HG03354 (cell line): ENCODE results near the gene PDE1A.

Experiments used
- ATAC-seq: cut with Tn5 transposase; IDR thresholded peaks from one replicate; pipeline ENCODE4 v1.9.1; 2021; ENCODE audit warnings: mild to moderate bottlenecking; ENCODE audit not compliant: unreplicated experiment, poor library complexity, severe bottlenecking

Gene PDE1A

GRCh38 chr2:182360663-182361260 lies 66.1 kb downstream of the PDE1A start:
- ATAC-seq = no peak

GRCh38 chr2:182359990-182360662 lies 66.7 kb downstream of the PDE1A start:
- ATAC-seq = no peak

DNA sequence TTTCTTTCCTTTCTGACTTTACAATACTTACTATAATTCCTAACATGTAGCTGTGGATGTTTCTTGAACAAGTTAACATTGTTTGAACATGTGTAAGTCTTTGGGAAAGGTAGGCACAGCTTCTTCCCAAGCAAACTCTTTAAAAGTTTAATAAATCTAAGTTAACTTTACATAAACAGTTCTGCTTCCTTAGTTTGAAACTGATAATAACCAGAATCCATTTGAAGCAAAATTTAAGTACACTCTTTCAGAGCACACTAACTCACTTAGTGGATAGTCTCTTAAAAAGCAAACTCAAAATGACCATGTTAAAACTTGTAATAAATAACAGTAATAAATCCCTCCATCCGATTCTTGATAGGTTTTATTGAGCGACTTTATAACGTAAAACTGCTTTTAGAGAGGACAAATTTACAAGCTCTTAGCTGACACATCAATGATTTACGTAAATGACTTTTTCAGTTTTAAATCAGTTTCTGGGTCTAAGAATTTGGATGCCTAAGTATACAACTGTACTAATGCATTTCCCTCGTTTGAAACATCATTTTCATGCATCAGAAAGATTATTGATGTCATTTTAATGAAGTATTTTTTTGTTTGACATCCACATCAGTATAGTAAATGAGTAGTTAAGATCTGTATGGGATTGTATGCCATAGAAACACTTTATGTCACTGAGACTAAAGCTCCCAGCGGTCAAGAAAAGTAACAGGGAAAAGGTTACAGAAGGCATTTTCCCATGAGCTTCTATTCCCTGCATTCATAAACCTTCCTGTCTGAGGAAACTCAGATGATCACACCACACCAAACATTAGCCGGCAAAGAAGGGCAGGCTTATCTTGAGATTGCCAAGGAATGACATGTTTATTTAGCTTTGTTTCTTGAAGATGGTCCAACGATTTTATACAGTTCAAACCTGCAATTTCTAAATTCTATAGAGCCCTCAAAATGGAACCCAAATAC lies 67.5 kb downstream of the PDE1A start:
- ATAC-seq = no peak

GRCh38 chr2:182358601-182359000 lies 68.2 kb downstream of the PDE1A start:
- ATAC-seq = no peak

- no peak for ATAC-seq
Measured at GRCh38 chr2:182355815-182356214, 71.0 kb downstream of the PDE1A start.

GRCh38 chr2:182351427-182351826 lies 75.4 kb downstream of the PDE1A start:
- no peak for ATAC-seq

DNA sequence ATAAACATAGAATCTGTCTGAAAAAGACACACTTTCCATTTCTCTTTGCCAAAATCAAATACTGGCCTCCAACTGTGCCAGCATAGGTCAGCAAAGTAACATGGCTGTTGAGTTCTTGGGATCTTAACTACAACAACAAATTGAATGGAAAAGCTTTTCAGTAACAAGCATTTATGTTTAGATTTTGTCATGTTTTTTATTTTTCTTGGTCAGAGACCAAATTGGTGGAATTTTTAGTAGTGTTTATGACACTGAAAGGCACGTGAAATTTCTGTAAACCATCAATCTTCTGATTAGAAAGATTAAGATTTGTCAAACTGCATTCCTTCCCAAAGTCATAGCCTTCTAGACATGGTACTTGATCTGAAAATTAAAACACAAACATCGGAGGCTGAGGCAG lies 77.6 kb downstream of the PDE1A start:
- no peak for ATAC-seq

DNA sequence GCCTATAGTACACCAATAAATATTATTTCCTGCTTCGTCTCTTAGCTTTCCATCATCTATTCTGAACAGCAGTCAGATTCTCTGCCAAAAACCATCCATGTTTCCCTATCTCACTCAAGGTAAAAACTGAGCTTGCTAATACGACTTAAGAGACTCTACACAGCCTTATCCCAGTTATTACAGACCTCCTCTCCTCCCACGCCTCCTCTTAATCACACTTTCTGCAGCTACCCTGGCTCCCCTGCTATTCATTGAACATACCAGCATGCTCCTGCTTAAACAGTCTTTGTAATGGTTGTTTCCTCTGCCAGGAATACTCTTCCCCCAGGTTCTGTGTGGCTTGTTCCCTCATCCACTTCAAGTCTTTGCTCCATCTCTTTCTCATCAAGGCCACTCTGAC lies 81.5 kb downstream of the PDE1A start:
- no peak for ATAC-seq

GRCh38 chr2:182330451-182331305 lies 96.2 kb downstream of the PDE1A start:
- no peak for ATAC-seq

GRCh38 chr2:182324665-182325064 lies 102.2 kb downstream of the PDE1A start:
- ATAC-seq = no peak

DNA sequence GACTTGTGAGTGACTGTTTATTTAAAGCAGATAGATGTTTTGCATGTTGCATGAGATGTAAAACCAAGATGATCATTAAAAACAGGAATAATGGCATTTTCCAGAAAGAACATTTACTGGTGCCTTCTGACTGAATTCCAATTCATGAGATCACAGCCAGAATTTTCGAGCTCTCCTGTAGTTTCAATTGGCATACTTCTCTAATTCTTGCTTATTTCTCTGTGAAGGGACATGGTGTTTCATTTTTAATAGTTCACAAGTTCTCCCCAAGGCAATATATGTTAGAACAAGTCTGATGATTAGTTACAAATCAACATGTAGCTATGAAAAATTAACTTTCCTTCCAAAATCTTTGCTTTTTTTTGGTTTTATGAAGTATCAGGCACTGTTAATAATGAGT lies 105.7 kb downstream of the PDE1A start:
- ATAC-seq = no peak

DNA sequence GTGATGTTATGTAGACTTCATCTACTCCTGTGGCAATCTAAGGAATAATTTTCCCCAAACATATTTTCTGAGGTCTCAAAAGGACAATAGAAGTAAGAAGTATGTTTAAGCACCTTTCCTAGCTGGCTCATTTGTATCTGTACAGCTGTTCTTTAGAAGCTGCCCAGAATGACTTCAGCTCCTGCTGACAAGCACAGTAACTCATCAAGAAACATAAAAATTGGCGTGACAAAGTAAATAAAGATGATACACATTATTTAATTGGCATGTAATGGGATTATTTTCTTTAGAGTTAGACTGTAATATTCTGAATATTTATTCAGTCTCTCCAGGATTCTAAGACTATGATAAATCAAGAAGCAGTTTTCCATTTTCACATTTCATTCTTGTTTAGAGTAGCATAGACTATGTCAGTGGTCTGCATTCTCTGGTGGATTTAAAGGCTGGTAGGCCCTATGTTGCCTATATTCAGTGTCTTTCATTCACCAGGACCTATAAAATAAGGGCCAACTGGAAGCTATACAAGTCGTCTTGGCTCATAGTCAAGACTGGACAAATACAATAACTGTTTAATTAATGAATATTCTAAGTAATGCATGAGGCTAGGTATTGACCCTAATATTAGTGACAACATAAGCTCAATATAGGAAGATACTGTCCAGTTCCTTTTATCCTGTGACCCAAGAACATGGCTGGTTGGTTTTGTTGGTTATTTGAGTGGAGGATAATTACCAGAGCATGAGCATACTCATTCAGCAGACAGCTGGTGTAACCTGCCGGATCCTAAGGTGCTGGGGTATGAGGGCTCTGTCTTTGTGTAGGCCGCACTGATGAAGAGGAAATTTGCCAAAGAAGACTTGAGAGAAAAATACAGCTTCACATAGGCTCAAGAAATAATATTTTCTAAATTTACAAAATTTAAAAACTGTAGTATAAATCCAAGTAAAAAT lies 107.0 kb downstream of the PDE1A start:
- no peak for ATAC-seq

- ATAC-seq = no peak
Measured at GRCh38 chr2:182318466-182319220, 108.2 kb downstream of the PDE1A start.

GRCh38 chr2:182316950-182317349 lies 109.9 kb downstream of the PDE1A start:
- ATAC-seq = no peak

DNA sequence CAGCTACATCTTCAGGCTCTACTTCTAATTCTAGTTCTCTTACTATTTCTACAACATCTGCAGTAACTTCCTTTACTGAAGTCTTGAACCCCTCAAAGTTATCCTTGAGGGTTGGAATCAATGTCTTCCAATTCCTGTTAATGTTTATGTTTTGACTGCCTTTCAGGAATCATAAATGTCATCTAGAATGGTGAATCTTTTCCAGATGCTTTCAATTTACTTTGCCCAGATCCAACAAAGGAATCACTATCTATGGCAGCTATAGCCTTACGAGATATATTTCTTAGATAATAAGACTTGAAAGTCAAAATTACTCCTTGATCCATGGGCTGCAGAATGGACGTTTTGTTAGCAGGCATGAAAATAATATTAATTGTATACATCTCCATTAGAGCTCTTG lies 123.9 kb downstream of the PDE1A start:
- ATAC-seq = no peak

GRCh38 chr2:182302174-182302573 lies 124.7 kb downstream of the PDE1A start:
- ATAC-seq = no peak

DNA sequence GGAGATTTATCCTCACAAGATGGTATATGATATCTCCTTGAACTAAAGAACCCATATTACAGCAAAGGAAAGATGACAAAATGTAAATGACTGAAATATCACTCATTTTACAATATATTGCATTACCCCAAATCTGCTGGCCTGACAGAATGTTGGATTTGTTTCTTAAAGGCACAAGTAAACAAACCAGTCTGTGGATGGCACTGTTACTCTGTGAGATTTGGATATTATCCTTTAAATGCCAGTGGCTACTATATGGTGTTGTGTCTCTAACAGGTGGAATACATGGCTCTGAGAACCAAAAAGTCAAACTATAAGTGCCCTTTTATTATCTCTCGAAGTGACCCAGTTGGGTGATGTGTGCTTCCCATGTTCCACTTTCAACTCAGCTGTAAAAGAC lies 125.7 kb downstream of the PDE1A start:
- no peak for ATAC-seq

GRCh38 chr2:182300608-182301007 lies 126.2 kb downstream of the PDE1A start:
- no peak for ATAC-seq
